GM21786 (cell line): Measurements from ENCODE around the gene TRIB2.

Experiments used
- ATAC-seq: cut with Tn5 transposase; IDR thresholded peaks from one replicate; pipeline ENCODE4 v1.9.1; 2021; ENCODE audit not compliant: unreplicated experiment

The TRIB2 gene

DNA sequence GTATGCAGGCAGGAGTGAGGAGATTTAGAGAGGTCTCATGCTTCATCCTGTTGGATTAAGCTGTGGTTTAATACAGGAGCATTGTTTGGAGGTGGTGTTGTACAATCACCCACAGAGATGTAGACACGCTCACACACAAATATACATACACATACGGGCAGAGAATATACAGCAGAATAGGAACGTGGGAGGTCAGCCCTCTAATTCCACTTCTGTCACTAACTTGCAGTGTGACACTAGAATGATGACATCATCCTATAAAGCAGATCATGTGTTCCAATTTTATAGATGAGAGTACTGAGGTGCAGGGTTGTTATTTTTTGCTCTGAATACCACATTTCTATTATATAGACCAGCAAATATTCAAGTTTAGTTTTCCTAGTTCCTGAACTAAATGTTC, 54.4 kb downstream of the TRIB2 start:
- no peak for ATAC-seq

DNA sequence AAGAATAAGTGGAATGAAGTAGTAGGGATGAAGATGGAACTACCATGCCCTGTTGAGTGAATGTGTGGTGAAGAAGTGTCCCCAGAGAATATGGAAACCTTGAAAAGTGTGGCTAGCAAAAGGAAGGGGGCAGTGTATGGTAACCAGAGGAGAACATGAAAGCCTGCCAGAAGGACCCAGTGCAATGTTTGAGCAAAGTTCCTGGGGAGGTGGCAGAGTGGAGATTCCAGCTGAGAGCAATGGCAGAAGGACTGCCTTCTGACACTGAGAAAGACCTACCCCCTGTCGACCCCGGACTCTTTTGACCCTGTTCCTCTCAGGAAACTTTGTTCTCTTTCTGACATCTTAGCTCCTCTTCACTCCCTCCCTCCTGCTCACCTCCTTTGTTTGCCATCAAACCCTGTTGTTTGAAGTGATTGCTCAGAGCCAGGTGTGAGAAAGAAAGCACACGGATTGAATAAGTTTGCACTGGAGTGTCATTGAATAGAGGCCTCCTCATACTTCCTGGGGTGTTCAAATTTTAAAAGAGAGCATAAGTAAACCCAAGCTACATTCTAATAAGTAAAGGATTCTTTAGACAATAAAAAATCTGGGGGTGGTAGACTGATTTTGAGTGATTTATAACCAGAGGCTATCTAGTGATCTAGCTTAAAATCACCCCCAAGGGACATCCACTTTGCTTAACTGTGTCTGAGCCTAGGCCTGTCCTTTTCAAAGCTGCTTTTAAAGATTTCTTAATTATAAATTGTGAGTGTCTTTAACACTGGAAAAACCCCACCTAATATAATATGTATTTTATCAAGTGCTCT, 57.1 kb downstream of the TRIB2 start:
- ATAC-seq: no peak

DNA sequence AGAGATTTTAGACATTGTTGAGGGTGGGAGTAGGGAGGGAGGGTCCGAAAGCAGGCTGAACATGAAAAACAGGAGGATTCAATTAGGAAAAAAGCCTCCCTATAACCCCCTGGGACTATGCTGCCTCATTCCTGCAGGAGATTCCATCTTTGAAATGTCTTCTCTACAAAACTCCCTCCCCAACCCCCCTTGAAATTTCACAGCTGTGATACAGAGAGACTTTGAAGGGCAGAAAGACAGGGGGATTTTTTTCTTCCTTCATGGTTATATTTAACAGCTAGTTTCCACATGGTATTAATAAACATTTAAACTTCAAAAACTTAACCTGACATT, 57.6 kb downstream of the TRIB2 start:
- no peak for ATAC-seq

DNA sequence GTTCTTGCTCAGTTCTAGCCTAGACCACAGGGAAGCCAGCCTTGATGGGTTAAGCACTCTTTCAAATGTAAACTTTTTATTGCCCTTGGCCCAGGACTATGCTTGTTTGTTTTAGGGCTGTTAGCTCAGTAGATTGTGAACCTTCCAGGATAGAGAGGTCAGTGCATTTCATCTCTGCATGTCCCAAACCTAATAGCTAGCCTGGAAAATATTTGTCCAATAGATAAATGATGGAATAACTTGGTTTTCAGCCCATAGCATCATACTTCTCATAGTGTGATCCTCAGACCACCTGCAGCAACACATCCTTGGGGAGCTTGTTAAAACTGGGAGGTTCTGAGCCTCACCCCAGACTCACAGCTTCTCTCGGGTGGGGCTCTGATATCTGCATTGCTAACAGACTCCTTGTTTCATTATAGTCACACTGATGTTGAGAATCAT, 59.8 kb downstream of the TRIB2 start:
- ATAC-seq: no peak

DNA sequence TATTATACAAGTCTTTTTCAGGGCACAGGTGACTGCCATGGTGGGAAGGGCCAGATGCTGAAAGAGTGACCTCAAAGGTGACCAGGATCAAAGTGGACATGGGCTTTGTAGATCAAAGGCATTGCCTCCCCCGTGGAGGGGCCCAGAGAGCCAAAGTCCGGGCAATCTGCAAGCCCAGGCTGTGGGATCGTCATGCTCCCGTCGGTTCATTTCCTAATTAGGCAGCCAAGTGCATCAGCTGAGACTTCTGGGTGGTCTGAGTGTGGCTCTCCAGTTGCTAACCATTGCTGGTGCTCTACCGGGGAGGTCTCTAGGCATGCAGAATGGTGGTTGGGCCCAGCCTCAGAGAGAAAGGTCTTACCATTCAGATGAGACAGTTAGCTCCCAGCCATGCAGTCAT, 61.6 kb downstream of the TRIB2 start:
- no peak for ATAC-seq

DNA sequence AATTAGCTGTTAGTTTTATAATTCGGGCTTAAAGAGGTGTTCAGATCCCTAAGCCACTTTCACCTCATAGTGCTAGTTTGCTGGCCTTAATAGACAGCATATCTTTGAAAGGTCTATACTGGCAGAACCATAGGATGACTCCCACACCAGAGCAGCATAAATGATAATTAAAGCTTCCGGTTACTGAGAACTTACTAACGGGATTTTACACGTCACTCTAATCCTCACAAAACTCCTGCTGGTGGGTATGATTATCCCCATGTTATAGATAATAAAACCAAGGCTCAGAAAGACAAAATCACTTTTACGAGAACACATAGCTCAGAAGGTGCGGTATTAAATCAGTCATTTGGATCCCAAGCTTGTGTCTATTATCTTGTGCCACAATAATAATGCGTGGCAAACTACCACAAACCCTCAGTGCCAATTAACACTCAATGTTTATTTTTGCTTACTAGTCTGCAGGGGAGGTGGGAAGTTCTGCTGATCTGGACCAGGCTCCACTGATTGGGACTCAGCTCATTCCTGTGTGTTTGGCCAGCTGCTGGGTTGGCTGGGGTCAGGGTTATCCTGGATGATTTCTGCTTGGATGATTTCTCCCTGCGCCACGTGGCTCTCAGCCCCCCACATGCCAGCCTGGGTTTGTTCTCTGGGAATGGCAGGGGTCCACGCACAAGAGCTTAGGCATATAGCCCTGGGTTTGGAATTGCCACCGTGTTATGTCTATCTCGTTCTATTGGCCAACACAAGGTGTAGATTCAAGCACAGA, 62.3 kb downstream of the TRIB2 start:
- ATAC-seq: no peak

DNA sequence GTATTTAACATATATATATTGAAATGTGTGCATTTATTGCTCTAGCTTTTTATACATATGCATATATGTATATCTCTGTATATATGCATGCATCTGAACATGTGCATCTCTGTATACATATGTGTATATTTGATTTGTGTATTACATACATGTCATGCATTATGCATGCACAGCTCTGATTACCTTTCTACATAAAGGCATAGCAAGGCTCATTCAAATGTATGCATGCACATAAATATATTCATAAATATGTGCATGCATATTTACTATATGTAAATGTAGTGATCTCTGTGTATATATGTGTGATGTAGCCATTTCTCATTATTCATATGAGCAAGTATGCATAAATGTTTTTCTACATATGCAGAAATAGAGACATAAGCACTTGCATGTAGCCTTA, 64.6 kb downstream of the TRIB2 start:
- ATAC-seq: no peak

DNA sequence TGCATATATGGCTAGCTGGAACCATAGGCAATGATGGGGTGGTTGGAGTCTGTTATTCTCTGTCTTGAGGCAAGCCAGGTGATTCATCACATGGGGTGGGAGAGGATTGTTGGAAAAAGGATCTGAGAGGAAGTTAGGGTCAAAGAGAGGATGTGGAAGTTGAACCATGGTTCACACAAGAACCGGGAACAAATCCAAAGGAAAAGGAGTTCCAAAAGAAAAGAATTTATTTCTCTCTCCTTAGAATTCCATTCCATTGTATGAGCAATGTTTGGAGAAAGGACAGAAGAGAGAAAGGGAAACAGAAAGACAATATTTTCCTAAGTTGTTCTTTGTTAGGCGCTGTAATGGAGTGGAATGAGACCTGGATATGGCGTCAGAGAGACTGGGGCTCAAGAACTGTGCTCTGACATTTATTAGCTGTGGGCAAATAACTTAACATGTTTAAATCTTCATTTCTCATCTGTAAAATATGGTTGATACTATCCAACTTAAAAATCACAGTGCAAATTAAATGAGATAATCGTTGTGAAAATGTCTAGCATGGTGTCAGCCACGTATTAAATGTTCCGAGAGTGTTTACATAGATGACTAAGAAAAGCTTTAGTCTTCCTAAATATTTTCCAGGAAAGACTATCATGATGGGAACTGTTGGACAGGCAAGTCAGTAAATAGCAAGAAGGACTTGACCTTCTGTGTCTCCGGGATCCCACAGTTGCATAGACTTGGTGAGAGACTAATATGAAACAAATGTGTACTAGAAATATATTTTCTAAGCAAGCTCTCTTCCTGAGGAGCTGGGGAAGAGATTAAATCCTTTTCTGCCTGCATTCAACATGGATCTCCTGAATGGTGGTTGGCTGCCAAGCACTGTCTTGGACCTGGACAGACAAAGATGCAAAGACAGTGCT, 71.4 kb downstream of the TRIB2 start:
- no peak for ATAC-seq

DNA sequence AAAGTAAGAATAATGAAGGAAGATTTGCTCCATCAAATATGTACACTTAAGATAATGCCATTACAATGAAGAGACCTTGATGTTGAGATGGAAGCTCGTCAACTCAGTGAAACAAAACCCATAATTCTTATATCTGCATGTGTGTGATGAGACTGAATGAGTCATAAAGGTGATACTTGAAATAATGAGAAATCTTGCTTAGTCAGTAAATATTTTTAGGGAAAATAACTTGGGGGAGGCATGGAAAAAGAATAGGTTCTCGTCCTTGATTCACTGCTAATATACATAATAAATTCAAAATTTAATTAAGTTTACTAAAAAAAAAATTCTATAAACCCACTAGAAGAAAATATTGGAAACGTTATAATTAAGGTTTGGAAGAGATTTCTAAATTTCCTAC, 75.2 kb downstream of the TRIB2 start:
- ATAC-seq: no peak
